GM21528 (cell line): Measurements from ENCODE around the gene DNAAF3.
"Not testable (repeated sequence)": the region's sequence is repeated elsewhere in the genome, so short reads cannot be mapped to it uniquely, and the experiment has no call there.

Experiments used
- ATAC-seq: cut with Tn5 transposase; IDR thresholded peaks from one replicate; pipeline ENCODE4 v1.9.1; 2021; ENCODE audit warnings: mild to moderate bottlenecking, moderate library complexity; ENCODE audit not compliant: unreplicated experiment, low FRiP score

The DNAAF3 gene

DNA sequence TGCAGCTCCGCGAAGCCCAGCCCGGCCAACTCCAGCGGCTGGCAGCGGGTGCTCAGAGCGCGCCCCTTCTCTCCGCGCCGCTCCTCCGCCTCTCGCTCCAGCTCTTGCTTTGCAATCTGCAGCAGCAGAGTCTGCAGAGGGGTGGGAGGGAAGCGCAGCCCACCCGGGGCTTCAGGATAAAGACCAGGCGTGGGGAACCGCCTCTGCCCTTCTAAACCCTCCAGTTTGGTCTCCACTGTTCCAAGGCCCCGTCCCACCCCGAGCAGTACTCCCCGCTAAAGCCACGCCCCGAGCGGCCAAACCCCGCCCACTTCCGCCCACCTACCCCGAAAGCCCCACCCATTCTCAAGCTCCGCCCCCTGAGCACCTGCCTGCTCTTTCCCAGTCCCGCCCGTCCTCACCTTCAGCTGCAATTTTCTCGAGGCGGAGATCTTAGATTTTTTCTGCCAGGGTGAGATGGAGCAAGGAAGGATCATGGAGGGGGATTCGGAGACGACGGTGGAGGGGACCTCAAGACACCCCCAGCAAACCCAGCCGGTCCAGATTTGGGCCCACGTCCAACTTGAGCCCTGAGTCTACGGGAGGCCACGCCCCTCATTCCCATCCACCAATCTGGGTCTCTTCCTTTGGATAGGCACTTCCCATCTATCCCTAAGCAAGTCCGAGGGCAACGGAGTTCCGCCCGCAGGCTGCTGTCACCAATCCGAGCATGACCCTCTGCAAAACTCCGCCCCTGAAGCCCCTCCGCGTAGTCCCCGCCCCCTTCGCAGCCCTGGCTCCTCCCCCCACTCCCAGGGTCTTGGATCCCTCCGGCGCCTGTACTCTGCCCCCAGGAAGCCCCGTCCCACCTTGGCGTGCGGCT is 10.0 kb downstream of the DNAAF3 start:
- no peak for ATAC-seq

DNA sequence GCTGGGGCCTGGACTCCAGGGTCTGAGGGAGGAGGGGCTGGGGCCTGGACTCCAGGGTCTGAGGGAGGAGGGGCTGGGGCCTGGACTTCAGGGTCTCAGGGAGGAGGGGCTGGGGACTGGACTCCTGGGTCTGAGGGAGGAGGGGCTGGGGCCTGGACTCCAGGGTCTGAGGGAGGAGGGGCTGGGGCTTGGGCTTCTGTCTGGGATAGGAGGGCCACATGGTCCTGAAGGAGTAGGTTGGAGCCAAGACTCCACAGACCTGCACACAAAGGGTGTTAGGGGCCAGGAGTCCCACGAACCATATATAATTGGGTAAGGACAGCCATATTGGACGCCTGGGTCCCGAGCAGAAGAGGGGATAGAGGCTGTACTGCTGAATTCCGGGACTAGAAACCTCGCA is 10.6 kb downstream of the DNAAF3 start:
- not testable (repeated sequence) for ATAC-seq

DNA sequence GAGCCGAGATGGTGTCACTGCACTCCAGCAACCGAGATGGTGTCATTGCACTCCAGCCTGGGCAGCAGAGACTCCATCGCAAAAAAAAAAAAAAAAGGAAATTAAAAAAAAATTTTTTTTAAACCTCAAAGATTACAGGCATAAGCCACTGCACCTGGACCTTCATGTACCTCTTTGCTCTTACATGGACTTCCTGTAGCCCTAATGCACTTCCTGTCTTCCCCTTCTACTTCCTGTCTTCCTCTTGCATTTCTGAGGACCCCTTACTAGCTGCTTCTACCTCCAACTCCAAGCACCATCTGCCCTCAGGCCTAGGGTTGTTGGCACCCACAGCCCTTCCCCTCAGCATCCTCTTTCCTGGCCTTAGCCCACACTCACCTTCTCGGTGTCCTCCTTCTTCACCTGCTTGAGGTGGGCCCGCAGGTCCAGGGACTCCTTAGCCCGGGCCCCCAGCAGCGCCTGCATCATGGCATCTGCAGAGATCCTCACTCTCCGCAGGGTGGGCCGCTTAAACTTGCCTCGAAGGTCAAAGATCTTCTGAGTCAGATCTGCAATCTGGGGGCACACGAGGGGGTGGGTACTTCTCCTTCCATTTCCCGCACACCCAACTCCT is 12.7 kb downstream of the DNAAF3 start:
- ATAC-seq: no peak

DNA sequence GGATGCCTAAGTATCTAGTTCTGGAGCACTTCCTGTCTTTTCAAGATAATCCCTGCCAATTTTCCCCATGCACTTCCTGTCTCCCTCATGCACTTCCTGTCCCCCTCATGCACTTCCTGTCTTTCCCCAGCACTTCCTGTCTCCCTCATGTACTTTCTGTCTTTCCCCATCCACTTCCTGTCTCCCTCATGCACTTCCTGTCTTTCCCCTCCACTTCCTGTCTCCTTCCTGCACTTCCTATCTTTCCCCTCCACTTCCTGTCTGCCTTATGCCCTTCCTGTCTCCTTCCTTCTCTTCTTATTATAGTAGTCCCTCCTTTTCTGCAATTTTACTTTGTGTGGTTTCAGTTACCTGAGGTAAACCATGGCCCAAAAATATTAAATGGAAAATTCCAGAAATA is 14.4 kb downstream of the DNAAF3 start:
- ATAC-seq: no peak

DNA sequence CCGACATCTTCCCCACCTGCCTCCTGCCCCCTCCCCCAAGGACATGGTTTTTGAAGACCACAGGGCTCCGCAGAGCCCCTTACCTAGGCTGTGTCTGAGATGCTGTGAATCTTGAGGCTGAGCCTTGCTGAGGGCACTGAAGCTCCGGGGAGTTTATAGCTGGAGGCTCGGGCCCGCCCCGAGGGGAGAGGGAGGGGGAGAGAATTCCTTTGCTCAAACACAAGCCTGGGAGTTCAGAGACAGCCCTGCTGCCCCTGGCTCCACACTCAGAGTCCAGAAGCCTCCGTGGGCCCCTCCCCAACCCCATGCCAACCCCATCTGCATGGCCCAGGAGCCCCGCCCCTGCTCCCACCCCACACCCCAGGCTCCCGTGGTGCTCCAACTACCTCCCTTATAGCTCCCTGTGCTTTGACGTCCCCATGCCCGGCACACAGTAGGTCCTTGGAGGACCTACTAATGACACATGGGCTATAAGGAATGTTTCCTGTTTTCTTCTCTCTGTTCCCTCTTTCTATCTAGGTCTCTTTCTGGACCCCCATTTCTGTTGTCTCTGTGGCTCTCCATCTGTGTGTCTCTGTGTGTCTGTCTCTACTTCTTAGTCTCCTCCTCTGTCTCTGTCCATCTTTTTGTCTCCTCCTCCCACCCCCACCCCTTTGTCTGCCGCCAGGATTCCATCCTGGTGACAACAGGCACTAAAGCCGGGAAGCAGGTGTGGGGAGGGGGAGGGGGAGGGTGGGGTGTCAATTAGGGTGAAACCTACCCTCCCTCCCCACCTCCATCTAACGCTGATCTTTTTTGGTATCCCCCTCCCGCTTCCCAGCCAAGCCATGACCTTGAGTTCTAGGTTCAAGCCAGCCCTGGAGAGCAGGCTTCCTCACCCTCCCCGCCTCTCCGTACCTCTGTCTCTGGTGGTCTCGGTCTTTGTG is 17.1 kb downstream of the DNAAF3 start, which contains the start of gene TNNT1:
Gene TNNT1 (minus strand): TSS at position 129 of the 926 bp plus-strand sequence. CDS start 2,049 bp downstream, outside the sequence.
- ATAC-seq: no peak

DNA sequence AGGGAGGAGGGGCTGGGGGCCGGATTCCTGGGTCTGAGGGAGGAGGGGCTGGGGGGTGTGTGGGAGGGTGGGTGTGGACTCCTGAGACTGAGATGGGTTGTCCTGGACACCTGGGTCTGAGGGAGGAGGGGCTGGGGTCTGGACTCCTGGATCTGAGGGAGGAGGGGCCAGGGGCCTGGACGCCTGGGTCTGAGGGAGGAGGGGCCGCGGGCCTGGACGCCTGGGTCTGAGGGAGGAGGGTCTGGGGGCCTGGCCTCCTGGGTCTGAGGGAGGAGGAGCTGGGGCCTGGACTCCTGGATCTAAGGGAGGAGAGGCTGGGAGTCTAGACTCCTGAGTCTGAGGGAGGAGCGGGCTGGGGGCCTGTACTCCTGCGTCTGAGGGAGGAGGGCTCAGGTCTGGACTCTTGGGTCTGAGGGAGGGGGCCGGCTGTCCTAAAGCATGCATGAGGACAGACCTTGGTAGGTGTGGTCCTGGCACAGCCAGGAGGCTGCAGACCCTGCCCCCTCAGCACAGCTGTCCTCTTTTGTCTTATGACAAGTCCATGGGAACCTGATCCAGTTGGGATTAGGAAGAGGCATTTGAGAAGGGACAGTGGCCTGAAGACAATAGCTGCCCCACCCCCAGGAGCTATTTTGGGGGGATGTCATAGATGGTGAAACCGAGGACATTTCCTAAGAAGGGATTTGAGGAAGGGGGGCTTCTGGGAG is 18.7 kb downstream of the DNAAF3 start:
- ATAC-seq: no peak

DNA sequence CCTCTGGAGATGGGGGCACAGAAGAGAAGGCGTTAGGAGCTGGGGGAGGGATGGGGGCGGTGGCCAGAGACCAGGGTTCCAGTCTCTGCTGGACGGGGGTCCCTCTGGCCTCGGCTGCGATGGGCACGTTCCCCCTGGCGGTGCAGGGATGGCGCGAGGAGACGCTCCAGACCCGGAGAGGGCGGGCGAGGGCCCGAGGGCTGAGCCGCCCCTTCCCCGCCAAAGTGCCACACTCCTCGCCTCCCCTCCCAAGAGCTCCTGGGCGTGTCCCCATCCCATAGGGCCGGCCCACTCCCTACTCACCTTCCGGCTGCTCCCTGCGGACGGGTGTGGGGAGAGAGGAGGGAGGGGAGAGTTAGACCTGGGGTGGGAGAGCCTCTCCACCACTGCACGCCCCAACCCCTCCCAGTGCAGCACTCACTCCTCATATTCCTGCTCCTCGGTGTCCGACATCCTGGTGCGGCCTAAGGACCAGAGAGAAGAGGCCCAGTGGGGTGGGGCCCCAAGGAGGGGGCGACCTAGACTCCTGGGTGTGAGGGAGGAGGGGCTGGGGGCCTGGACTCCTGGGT is 19.6 kb downstream of the DNAAF3 start:
- ATAC-seq: no peak

DNA sequence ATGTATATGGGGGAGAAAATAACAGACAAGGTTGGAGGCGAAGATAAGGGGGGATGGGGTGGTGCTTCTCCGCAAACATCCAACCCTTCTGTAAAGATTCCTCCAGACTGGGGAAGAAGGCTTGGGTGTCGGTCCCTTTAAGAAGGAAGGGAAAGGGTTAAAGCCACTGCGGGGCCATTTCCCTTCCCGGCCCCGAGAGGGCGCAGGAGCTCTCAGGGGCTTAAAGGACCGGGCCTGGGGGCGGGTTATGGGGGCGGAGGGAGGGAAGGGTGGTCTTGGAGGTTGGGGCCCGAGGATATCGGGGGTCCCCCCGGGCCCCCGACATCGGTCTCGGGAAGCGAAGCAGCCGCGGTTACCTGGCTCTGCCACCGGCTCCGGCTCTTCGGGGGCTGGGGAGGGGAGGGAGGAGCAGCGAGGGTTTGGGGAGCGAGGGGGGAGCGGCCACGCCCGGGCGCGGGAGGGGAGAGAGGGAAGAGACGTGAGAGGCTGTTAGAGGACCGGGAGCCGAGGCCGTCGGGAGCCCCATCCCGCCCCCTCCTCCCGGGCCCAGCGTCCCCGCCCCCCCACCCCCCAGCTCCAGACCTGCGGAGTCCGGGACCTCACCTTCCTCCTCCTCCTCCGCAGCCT is 20.2 kb downstream of the DNAAF3 start:
- no peak for ATAC-seq

DNA sequence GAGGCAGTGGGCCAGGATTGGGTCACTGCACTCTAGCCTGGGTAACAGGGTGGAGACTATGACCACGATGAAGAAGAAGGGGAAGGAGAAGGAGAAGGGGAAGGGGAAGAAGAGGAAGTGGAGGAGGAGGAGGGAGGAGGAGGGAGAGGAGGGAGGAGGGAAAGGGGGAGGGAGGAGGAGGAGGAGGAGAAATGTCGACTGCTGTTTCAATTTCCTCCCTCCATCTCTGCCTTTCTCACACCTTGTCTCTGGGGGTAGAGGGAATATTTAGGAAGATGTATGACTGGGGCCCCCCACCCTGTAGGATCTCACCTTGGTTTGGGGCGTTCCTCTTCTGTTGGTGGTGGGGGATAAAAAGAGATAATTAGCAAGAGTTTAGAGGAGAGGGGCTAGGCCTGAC is 21.2 kb downstream of the DNAAF3 start:
- ATAC-seq: no peak

DNA sequence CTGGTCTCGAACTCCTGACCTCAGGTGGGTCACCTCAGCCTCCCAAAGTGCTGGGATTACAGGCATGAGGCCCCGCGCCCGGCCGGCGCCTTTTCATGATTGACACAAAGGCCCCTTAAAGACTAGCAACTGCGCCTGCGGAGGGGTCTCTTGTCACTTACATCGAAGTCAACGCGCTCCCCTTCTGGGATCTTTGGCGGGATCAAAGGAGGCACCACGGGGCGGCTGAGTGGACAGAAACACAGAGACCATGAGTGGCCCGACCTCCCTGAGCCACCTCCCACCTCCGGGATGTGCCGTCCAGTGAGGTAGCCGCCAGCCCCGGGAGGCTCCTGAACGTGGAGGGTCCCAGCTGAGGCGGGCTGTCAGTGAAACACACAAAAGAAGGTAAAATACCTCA is 24.7 kb downstream of the DNAAF3 start:
- ATAC-seq: no peak

DNA sequence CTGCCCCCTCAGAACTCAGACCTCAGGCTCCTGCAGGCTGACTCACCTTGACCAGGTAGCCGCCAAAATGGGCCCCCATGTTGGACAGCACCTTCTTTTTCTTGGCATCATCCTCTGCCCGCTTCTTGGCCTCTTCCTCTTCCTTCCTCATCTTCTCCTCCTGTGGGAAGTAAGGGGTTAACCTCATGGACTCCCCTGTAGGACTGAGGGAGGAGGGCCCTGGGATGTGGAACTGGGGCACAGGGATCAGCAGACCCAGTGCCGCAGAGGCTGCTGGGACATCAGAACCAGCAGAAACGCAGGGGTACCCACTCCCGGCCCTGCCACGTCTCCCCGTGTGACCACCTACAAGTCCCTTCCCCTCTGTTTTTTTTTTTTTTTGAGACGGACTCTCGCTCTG is 28.5 kb downstream of the DNAAF3 start:
- no peak for ATAC-seq

DNA sequence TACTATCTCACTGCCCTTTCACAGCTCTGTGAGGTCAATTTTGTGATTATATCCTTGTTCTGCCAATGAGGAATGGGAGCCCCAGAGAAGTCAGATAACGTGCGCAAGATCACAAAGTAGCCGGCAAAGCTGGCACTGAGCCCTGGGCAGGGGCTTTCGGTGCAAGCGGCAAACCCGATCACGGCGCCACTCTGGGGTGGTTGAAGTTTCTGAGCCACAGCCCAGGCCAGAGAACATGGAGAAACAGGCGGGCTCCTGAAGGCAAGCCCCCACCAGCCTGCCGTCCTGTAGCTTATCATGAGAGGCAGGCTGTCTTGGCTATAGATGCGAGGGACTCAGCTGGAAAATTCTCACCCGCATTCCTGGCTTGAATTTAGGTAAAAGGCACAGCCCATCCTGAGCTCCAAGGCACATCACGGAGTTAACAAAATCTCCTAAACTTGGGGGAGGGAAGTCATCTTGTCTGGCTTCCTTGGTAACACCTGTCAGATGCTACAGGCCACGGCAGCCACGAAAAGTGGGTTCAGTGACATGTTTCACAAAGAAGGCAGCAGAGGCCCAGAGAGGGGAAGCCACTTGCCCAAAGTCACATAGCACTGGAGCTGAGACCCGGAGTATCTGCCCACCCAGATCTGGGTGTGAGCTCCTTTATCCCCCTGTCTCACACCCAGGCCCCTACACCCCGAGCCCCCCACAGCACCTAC is 29.9 kb downstream of the DNAAF3 start:
- ATAC-seq: no peak

DNA sequence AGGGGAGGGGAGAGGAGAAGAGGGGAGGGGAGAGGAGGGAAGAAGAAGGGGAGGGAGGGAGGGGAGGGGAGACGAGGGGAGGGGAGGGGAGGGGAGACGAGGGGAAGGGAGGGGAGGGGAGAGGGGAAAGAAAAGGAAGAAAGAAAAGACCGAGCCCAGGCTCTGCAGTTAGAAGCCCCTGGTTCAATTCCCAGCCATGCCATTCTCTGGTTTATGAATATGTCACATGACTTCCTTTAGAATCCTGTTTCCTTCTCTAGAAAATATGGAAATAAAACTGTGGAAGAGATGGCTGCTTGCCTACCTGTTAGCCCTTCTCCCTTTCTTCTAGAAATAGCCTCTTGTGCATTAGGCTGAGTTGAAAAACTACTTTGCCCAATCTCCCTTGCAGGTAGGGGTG is 31.7 kb downstream of the DNAAF3 start:
- ATAC-seq: no peak

DNA sequence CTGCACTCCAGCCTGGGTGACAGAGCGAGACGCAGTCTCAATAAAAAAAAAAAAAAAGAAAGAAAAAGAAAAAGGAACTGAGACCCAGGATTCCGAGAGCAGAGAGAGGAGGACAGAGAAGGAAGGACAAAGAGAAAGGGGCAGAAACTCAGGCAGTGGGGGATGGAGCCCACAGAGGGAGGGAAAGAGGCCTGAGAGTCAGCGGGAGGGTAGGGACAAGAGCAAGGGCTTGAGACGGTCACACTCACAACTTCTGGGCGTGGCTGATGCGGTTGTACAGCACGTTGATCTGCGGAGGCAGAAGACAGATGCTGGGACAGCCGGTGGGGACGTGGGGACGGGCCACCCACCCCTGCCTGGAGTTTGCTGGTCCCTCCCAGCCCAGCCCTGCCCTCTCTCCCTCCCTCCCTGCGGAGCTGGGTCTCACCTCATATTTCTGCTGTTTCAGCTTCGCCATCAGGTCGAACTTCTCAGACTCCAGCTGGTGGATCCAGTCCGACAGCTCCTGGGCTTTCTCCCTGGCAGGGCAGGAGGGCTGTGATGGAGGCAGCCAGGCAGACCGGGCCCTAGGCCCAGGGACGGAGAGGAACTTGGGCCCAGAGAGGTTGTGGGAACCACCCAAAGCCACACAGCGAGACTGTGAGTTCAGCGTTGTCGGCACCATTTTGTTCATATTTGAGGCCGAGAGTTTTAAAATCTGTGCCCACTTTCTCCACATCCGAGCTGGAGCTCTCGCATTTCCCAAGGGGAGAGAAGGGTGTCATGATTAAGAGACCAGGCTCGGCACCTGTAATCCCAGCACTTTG is 32.6 kb downstream of the DNAAF3 start:
- no peak for ATAC-seq

DNA sequence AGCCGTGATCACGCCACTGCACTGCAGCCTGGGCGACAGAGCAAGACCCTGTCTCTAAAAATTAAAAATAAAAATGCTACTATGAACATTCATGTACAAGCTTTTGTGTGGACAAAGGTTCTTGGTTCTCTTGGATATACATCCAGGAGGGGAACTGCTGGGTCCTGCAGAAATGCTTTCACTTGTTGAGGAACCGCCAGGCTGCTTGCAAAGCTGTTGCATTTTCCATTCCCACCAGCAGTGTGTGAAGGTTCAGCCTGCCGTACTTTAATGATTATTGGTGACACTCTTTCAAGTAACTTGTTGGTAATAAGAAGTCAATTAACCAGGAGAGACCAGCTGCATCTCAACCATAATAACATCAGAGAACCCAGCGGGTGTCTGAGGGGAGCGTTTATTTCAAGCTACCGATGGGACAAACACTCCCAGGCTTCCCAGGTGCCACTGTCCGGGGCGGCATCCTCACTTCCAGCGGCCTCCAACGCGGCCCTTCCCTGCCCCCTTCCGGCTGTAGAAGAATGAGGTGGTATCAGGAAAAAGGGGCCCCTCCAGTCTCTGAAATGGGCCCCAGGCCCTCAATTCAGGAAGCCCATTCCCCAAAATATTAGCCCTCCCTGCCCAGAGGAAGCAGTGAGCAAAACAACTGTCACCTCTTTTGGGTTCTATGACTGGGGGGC is 33.8 kb downstream of the DNAAF3 start:
- no peak for ATAC-seq

DNA sequence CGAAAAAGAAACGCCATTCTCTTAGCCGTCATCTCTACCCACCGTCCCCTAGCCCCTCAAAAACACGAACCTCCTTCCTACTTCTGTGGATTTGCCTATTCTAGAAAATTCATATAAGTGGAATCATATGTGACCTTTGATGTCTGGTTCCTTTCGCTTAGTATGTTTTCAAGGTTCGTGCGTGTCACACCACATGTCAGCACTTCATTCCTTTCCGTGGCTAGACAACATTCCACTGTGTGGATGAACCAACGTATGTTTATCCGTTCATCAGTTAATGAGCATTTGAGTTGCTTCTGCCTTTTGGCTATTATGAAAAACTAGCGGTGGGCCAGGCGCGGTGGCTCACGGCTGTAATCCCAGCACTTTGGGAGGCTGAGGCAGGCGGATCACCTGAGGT is 35.0 kb downstream of the DNAAF3 start:
- ATAC-seq: no peak

DNA sequence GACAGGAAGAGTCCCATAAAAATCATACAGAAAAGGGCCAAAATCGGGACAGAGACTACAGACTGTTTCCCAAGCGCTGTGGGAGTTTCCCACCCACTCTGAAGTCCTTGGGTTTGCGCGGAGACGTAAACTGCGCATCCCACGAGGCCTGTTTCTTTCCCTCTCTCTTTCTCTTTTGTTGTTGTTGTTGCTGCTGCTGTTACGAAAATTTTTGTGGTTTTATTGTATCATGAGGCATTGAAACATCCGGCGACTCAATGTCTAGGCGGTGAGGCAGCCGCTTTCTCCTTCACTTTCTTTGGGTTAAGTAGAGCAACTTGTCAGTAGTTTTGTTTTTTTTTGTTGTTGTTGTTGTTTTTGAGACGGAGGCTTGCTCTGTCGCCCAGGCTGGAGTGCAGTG is 47.4 kb downstream of the DNAAF3 start:
- ATAC-seq: no peak
